HCT116 (cell line): ENCODE measurements around the gene TRRAP. TPM values are rescaled to one million over a fixed set of nuclear protein-coding genes. Genes with fewer than 3 reads are reported as not detected.

Experiments
- ATAC-seq: fragments of 200-7000 bp; cut with Tn5 transposase; 2 replicates; pipeline ENCODE4 v1.9.1; 2020; ENCODE audit warnings: mild to moderate bottlenecking, moderate library complexity
- BruUV-seq: library from RNA; stranded (reverse); fragments of 400-500 nt; replicated peaks from 2 replicates; lab custom pipeline; 2021; lab: Mats Ljungman, UMichigan
- CTCF ChIA-PET: fragments of 300-600 bp; sonication (Branson Sonifier 250); formaldehyde crosslinking; loops from one replicate; lab custom pipeline; 2021; ENCODE audit warnings: antibody characterized with exemption; lab: Charles Lee
- POLR2A ChIA-PET: fragments of 300-600, 350-600 bp; sonication (Branson Sonifier 250); formaldehyde crosslinking; loops from one replicate; lab custom pipeline; 2021; ENCODE audit warnings: antibody characterized with exemption; lab: Charles Lee
- RAD21 ChIA-PET, 2 experiments: fragments of 300-600 bp; sonication (Branson Sonifier 250); formaldehyde crosslinking; loops; one replicate each; lab custom pipeline; 2023; ENCODE audit warnings: low total read pairs in 2 of 2; ENCODE audit not compliant: uncharacterized antibody in 2 of 2, unreplicated experiment in 2 of 2, low non-redundant PET in 1 of 2; lab: Charles Lee
- DNase-seq: peaks from one replicate; pipeline ENCODE4 v3.0.0-alpha.2; 2010; ENCODE audit warnings: low read depth, low spot score
- H2AFZ ChIP-seq: fragments of 200-600 bp; shearing (Covaris generic), sonication (generic); 2 replicates; pipeline ENCODE4 v1.6.1; 2017; ENCODE audit warnings: low read depth, mixed run types, mixed read lengths, antibody characterized with exemption, low read length; ENCODE audit not compliant: poor library complexity, severe bottlenecking
- H3K27ac ChIP-seq: 2 replicates; pipeline ENCODE4 v1.5.1; 2012; ENCODE audit warnings: low read depth, low read length
- H3K27me3 ChIP-seq: fragments of 200-600 bp; sonication (generic); 2 replicates; pipeline ENCODE4 v1.6.1; 2016; ENCODE audit warnings: mixed run types, low read length, mixed read lengths; ENCODE audit not compliant: insufficient read depth
- H3K36me3 ChIP-seq, 2 experiments: fragments of 200-500 bp in 1 of 2; fragments of 200-600 bp in 1 of 2; sonication (Bioruptor generic) in 1 of 2; sonication (generic) in 1 of 2; 2 replicates each; pipeline versions ENCODE4 v1.5.1 to v1.6.1; 2014 to 2016; ENCODE audit warnings: low read length in 2 of 2, inconsistent platforms in 1 of 2, mixed read lengths in 1 of 2, mixed run types in 1 of 2; ENCODE audit not compliant: insufficient read depth in 2 of 2, control insufficient read depth in 1 of 2
- H3K4me1 ChIP-seq, 2 experiments: fragments of 200-600 bp in 1 of 2; sonication (generic) in 1 of 2; 2 replicates each; pipeline versions ENCODE4 v1.5.1 to v1.6.1; 2012 to 2017; ENCODE audit warnings: low read length in 2 of 2, inconsistent platforms in 1 of 2, mild to moderate bottlenecking in 1 of 2, mixed read lengths in 1 of 2, mixed run types in 1 of 2, moderate library complexity in 1 of 2; ENCODE audit not compliant: insufficient read depth in 2 of 2, control insufficient read depth in 1 of 2
- H3K4me2 ChIP-seq: fragments of 200-600 bp; sonication (generic); 2 replicates; pipeline ENCODE4 v1.6.1; 2017; ENCODE audit warnings: mixed run types, low read length, mixed read lengths
- H3K4me3 ChIP-seq, 2 experiments: fragments of 200-600 bp in 1 of 2; sonication (generic) in 1 of 2; replicated peaks in 1 of 2; 2 replicates each; pipeline ENCODE4 v1.5.1; 2011 to 2016; ENCODE audit warnings: low read length in 2 of 2, control low read depth in 1 of 2, low read depth in 1 of 2, mild to moderate bottlenecking in 1 of 2, mixed read lengths in 1 of 2, mixed run types in 1 of 2
- H3K79me2 ChIP-seq: fragments of 200-600 bp; sonication (generic); 2 replicates; pipeline ENCODE4 v1.6.1; 2017; ENCODE audit warnings: mild to moderate bottlenecking, mixed run types, low read length, moderate library complexity, mixed read lengths; ENCODE audit not compliant: insufficient read depth
- H3K9ac ChIP-seq: fragments of 200-600 bp; sonication (generic); 2 replicates; pipeline ENCODE4 v1.6.1; 2016; ENCODE audit warnings: low read length, mixed read lengths
- H3K9me2 ChIP-seq: fragments of 200-600 bp; sonication (generic), shearing (Covaris generic); 2 replicates; pipeline ENCODE4 v1.6.1; 2017; ENCODE audit warnings: mixed run types, mild to moderate bottlenecking, moderate library complexity; ENCODE audit not compliant: insufficient read depth
- H3K9me3 ChIP-seq, 2 experiments: fragments of 200-500 bp in 1 of 2; fragments of 200-600 bp in 1 of 2; sonication (Bioruptor generic) in 1 of 2; sonication (generic) in 1 of 2; 2 replicates each; pipeline ENCODE4 v1.6.1; 2014 to 2017; ENCODE audit warnings: low read length in 2 of 2, mixed read lengths in 2 of 2, inconsistent platforms in 1 of 2, low read depth in 1 of 2, mild to moderate bottlenecking in 1 of 2, mixed run types in 1 of 2, moderate library complexity in 1 of 2; ENCODE audit not compliant: control insufficient read depth in 1 of 2, insufficient read depth in 1 of 2
- H4K20me1 ChIP-seq: fragments of 200-600 bp; sonication (generic), shearing (Covaris generic); 2 replicates; pipeline ENCODE4 v1.6.1; 2017; ENCODE audit warnings: mixed run types, mild to moderate bottlenecking, moderate library complexity; ENCODE audit not compliant: insufficient read depth
- CBX3 ChIP-seq: IDR thresholded peaks from 2 replicates; pipeline ENCODE4 v1.6.1; 2012; ENCODE audit warnings: low read depth
- CEBPB ChIP-seq: IDR thresholded peaks from 2 replicates; pipeline ENCODE4 v1.6.1; 2012; ENCODE audit warnings: low read depth
- EGR1 ChIP-seq: IDR thresholded peaks from 2 replicates; pipeline ENCODE4 v1.6.1; 2012; ENCODE audit warnings: low read depth
- ELF1 ChIP-seq: IDR thresholded peaks from 2 replicates; pipeline ENCODE4 v1.6.1; 2012; ENCODE audit warnings: low read depth, borderline replicate concordance
- EZH2phosphoT487 ChIP-seq: fragments of 200-600 bp; IDR thresholded peaks from 2 replicates; pipeline ENCODE4 v1.6.1; 2018; ENCODE audit warnings: antibody characterized with exemption, borderline replicate concordance
- FOSL1 ChIP-seq: IDR thresholded peaks from 2 replicates; pipeline ENCODE4 v1.6.1; 2012; ENCODE audit warnings: low read depth
- JUND ChIP-seq: IDR thresholded peaks from 2 replicates; pipeline ENCODE4 v1.6.1; 2012
- POLR2AphosphoS5 ChIP-seq: IDR thresholded peaks from 2 replicates; pipeline ENCODE4 v1.6.1; 2011; ENCODE audit warnings: mild to moderate bottlenecking, low read depth, low read length, moderate library complexity
- RAD21 ChIP-seq: IDR thresholded peaks from 2 replicates; pipeline ENCODE4 v1.6.1; 2012; ENCODE audit warnings: low read depth, mild to moderate bottlenecking
- SIN3A ChIP-seq: IDR thresholded peaks from 2 replicates; pipeline ENCODE4 v1.6.1; 2012; ENCODE audit warnings: low read depth
- SRF ChIP-seq: IDR thresholded peaks from 2 replicates; pipeline ENCODE4 v1.6.1; 2012; ENCODE audit warnings: low read depth
- TCF7L2 ChIP-seq: IDR thresholded peaks from 2 replicates; pipeline ENCODE4 v1.7.0; 2011; ENCODE audit warnings: borderline replicate concordance, inconsistent platforms; ENCODE audit not compliant: insufficient read depth, insufficient read length; ENCODE audit errors: extremely low read depth
- ZFX ChIP-seq: fragments of 450-650 bp; IDR thresholded peaks from 2 replicates; pipeline ENCODE4 v1.6.1; 2017
- ZNF274 ChIP-seq: fragments of 200-500 bp; sonication (Bioruptor generic); IDR thresholded peaks from 2 replicates; pipeline ENCODE4 v1.6.1; 2014; ENCODE audit warnings: mild to moderate bottlenecking, low read depth, low read length, inconsistent platforms
- intact Hi-C: fragments of 100-400 bp; cut with micrococcal nuclease; formaldehyde crosslinking; loops from 2 replicates; pipeline ENCODE4 v1.10.0; 2022
- total RNA-seq: library from RNA; stranded (reverse); gene quantifications from one replicate; pipeline ENCODE4 v1.2.1, GENCODE V29; 2021; ENCODE audit not compliant: unreplicated experiment
- TF ChIP-seq, protein P1 (sequence below): IDR thresholded peaks from 2 replicates; pipeline ENCODE4 v1.6.1; 2012
- TF ChIP-seq, protein P2 (sequence below): IDR thresholded peaks from 2 replicates; pipeline ENCODE4 v1.6.1; 2011; ENCODE audit warnings: mild to moderate bottlenecking, low read length, moderate library complexity; ENCODE audit not compliant: insufficient replicate concordance; ENCODE audit errors: extremely low read depth
- TF ChIP-seq, protein P3 (sequence below): IDR thresholded peaks from 2 replicates; pipeline ENCODE4 v1.6.1; 2012
- TF ChIP-seq, protein P4 (sequence below), 3 experiments: fragments of 200-600 bp in 1 of 3; sonication (generic) in 1 of 3; IDR thresholded peaks in 2 of 3; conservative IDR thresholded peaks in 1 of 3; 2 replicates each; pipeline ENCODE4 v1.5.1; 2012 to 2017; ENCODE audit warnings: low read depth in 2 of 3, low read length in 2 of 3, antibody characterized with exemption in 1 of 3, borderline replicate concordance in 1 of 3, control low read depth in 1 of 3, mild to moderate bottlenecking in 1 of 3, mixed read lengths in 1 of 3, mixed run types in 1 of 3, moderate library complexity in 1 of 3; ENCODE audit not compliant: insufficient read depth in 1 of 3

TRRAP gene
- total RNA-seq, 1 experiment from 2014 or later: 44.5 TPM

DNA sequence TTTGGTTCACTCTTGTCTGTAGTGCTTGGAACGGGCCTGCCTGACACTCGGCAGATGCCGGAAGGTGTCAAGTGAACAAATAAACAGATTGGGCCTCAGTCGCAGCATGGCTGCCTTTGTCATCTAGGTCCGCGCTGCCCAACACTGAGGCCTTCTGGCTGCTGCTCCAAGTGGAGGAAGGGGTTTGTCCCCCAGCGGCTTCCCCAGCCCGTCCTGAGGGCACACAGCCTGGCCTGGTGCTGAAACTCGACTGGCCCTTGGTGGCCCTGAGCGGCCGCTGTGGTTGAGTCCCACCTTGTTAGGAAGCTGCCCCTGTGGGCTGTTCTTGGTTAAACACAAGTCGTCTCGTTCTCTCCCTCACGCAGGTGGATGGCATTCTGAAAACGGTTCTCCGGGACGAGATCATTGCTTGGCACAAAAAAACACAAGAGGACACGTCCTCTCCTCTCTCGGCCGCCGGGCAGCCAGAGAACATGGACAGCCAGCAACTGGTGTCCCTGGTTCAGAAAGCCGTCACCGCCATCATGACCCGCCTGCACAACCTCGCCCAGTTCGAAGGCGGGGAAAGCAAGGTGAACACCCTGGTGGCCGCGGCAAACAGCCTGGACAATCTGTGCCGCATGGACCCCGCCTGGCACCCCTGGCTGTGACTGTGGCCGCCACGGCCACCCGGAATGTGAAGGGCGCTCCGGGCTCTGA, 133.5 kb downstream of the TRRAP start:
- BruUV-seq: no TSS peak
- Histone ChIP-seq H3K36me3 (peaks cover 22 to 36% of the 10 kb centered on the region in 2 experiments), H3K27ac (no peak overlapping the region), H2AFZ (no peak overlapping the region), H4K20me1 (no peaks in the 10 kb centered on the region), H3K4me1 (no peaks in the 10 kb centered on the region), H3K27me3 (no peaks in the 10 kb centered on the region), H3K79me2 (no peaks in the 10 kb centered on the region), H3K9me2 (no peaks in the 10 kb centered on the region), H3K9me3 (no peaks in the 10 kb centered on the region), H3K9ac (no peak overlapping the region), H3K4me3 (no peak overlapping the region), H3K4me2 (no peak overlapping the region)
- intact Hi-C loops: no loop called here
- POLR2A ChIA-PET: no interaction called here
- TF ChIP-seq ZNF274 (no peak), SIN3A (no peak), CBX3 (no peak), ZFX (no peak), JUND (no peak), ELF1 (no peak), FOSL1 (no peak), SRF (no peak), RAD21 (no peak), POLR2AphosphoS5 (no peak), EGR1 (no peak), CEBPB (no peak), EZH2phosphoT487 (no peak), TCF7L2 (no peak)
- TF ChIP-seq, protein P1, sequence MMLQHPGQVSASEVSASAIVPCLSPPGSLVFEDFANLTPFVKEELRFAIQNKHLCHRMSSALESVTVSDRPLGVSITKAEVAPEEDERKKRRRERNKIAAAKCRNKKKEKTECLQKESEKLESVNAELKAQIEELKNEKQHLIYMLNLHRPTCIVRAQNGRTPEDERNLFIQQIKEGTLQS: no peak
- TF ChIP-seq, protein P2, sequence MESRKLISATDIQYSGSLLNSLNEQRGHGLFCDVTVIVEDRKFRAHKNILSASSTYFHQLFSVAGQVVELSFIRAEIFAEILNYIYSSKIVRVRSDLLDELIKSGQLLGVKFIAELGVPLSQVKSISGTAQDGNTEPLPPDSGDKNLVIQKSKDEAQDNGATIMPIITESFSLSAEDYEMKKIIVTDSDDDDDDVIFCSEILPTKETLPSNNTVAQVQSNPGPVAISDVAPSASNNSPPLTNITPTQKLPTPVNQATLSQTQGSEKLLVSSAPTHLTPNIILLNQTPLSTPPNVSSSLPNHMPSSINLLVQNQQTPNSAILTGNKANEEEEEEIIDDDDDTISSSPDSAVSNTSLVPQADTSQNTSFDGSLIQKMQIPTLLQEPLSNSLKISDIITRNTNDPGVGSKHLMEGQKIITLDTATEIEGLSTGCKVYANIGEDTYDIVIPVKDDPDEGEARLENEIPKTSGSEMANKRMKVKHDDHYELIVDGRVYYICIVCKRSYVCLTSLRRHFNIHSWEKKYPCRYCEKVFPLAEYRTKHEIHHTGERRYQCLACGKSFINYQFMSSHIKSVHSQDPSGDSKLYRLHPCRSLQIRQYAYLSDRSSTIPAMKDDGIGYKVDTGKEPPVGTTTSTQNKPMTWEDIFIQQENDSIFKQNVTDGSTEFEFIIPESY: no peak
- TF ChIP-seq, protein P3, sequence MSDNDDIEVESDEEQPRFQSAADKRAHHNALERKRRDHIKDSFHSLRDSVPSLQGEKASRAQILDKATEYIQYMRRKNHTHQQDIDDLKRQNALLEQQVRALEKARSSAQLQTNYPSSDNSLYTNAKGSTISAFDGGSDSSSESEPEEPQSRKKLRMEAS: no peak
- TF ChIP-seq, protein P4, sequence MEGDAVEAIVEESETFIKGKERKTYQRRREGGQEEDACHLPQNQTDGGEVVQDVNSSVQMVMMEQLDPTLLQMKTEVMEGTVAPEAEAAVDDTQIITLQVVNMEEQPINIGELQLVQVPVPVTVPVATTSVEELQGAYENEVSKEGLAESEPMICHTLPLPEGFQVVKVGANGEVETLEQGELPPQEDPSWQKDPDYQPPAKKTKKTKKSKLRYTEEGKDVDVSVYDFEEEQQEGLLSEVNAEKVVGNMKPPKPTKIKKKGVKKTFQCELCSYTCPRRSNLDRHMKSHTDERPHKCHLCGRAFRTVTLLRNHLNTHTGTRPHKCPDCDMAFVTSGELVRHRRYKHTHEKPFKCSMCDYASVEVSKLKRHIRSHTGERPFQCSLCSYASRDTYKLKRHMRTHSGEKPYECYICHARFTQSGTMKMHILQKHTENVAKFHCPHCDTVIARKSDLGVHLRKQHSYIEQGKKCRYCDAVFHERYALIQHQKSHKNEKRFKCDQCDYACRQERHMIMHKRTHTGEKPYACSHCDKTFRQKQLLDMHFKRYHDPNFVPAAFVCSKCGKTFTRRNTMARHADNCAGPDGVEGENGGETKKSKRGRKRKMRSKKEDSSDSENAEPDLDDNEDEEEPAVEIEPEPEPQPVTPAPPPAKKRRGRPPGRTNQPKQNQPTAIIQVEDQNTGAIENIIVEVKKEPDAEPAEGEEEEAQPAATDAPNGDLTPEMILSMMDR (IDR thresholded peaks at IDR 0.05 in 2 of 3, conservative IDR thresholded peaks at IDR 0.05 in 1 of 3; ENCODE audit: borderline replicate concordance in 1 of 3, insufficient read depth in 1 of 3, low read depth in 2 of 3, low read length in 2 of 3): no peak
- RAD21 ChIA-PET: no interaction called here
- DNase-seq (no peak), ATAC-seq (no peak)
- CTCF ChIA-PET: no interaction called here
